OCI-LY1 (cell line): Measurements from ENCODE around the gene BRD4.

Experiments used
- CTCF ChIP-seq: fragments of 200-600 bp; sonication (generic), shearing (Covaris generic); IDR thresholded peaks from 2 replicates; pipeline ENCODE4 v1.5.1; 2017; ENCODE audit warnings: mild to moderate bottlenecking, antibody characterized with exemption, low read length, moderate library complexity, mixed read lengths
- EZH2 ChIP-seq: fragments of 200-600 bp; sonication (generic), shearing (Covaris generic); IDR thresholded peaks from 2 replicates; pipeline ENCODE4 v1.8.0; 2017; ENCODE audit warnings: borderline replicate concordance, mixed run types, mild to moderate bottlenecking, antibody characterized with exemption, low read length, moderate library complexity, mixed read lengths

GRCh38 chr19:15292847-15293582, 39.3 kb downstream of the BRD4 start:
- TF ChIP-seq CTCF (no peak), EZH2 (no peak)
